ENCODE results near the gene FLOT2. TPM values are rescaled to one million over a fixed set of nuclear protein-coding genes. Genes with fewer than 3 reads are reported as not detected.

FLOT2 gene
- total and polyA plus RNA-seq, 10 of the 15 experiments (the other 5 are each of a cell fraction or from before 2014, with no cell fraction given) = 56.8 to 302 (median 149) TPM

DNA sequence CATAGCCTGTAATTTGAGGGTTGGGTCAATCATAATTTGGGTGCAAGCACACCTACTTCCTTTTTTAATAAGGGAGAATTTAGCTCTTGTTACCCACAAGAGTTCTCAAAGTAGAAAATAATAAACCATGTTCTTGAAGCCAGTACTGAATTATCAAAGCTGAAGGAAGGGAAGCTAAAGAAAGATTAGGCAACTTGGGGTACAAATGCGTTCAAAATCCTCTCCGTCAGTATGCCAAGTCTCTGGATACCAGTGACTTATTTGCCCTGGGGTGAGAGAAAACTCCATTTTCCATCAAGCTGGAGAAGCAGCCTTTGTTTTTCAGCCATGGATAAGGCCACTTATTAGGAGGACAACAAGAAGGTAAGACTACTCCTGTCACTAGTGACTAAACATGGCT lies 28.8 kb upstream of the FLOT2 start:
- Histone ChIP-seq H3K27me3 (replicated peaks in 1 of 2; ENCODE audit: control insufficient read depth in 2 of 2, insufficient read depth in 2 of 2, low read length in 1 of 2) (no peaks in the 10 kb centered on the region), H3K27ac (ENCODE audit: control insufficient read depth, insufficient read depth) (0 out of 2 replicates have a peak overlapping the region, but pooled peaks have one; percentile 32), H3K4me2 (ENCODE audit: control insufficient read depth, insufficient read depth) (0 out of 2 replicates have a peak overlapping the region, but pooled peaks have one; percentile 11), H3K4me1 (ENCODE audit: control insufficient read depth, insufficient read depth, low read length) (peaks cover 12% of the 10 kb centered on the region), H2AFZ (ENCODE audit: control insufficient read depth, low read depth, low read length) (no peak overlapping the region), H4K20me1 (ENCODE audit: control insufficient read depth, insufficient read depth) (0 out of 2 replicates have a peak, but pooled peaks cover 3% of the 10 kb centered on the region), H3K9ac (ENCODE audit: control insufficient read depth, insufficient read depth, low read length) (no peak overlapping the region), H3K36me3 (ENCODE audit: control insufficient read depth in 2 of 2, insufficient read depth in 2 of 2, low read length in 1 of 2) (peaks cover 16 to 36% of the 10 kb centered on the region in 2 experiments), H3K4me3 (no peak overlapping the region), H3K79me2 (ENCODE audit: control insufficient read depth, insufficient read depth, low read length) (peaks cover 20% of the 10 kb centered on the region), H3K9me3 (replicated peaks; ENCODE audit: control insufficient read depth, insufficient read depth, low read length) (peaks cover 8% of the 10 kb centered on the region; the same call in 2 of the 3 replicates)
- 93% methylated on average over 2 of the region's 2 CpGs for WGBS (ENCODE audit: insufficient coverage, insufficient replicate concordance, low lambda C conversion rate, missing lambda C conversion rate)
- ATAC-seq = no peak
- ChIA-PET SMC1A (ENCODE audit: uncharacterized antibody, unreplicated experiment) (interaction anchor here (1.0 to 7.3 kb wide), 10 partner anchors 8 to 199 kb away, joined by 3 to 34 read pairs (median 5); no protein-coding TSS in a partner anchor), POLR2A (interaction anchor here (0.6 to 2.6 kb wide), 5 partner anchors 9 to 206 kb away, joined by 3 to 7 read pairs (median 5); partner anchors contain the start of genes PHF12 and RPL23A), RAD21 (ENCODE audit: unreplicated experiment) (interaction anchor here (0.8 to 2.5 kb wide), 5 partner anchors 10 to 163 kb away, joined by 3 to 6 read pairs (median 4); partner anchors contain the start of gene PHF12), CTCF (interaction anchor here (0.9 to 3.3 kb wide), 9 partner anchors 10 to 199 kb away, joined by 3 to 21 read pairs (median 6); partner anchors contain the start of gene TLCD1)
- no peak for FAIRE-seq
- no TSS peak for BruUV-seq (replicated peaks)
- DNase-seq (ENCODE audit: low read depth, low spot score) = no peak
- in situ Hi-C loops (cut with MboI) = no loop called here
- intact Hi-C loops (cut with micrococcal nuclease; ENCODE audit: unreplicated experiment) = no loop called here
- TF ChIP-seq EED (IDR thresholded peaks at IDR 0.05; ENCODE audit: low read depth) = no peak
- no peak for TF ChIP-seq GABPA (IDR thresholded peaks at IDR 0.05; ENCODE audit: low read depth)
- no peak for TF ChIP-seq ELK1 (IDR thresholded peaks at IDR 0.05; ENCODE audit: low read depth, low read length)
- TF ChIP-seq IRF3 (IDR thresholded peaks at IDR 0.05) = no peak
- TF ChIP-seq CHD4 (IDR thresholded peaks at IDR 0.05) = no peak
- TF ChIP-seq DPF2 (IDR thresholded peaks at IDR 0.05) = 0 out of 2 replicates have a peak, but pooled peaks have one; percentile 9
- TF ChIP-seq BMI1 (IDR thresholded peaks at IDR 0.05; ENCODE audit: borderline replicate concordance) = no peak
- no peak for TF ChIP-seq ZNF384 (IDR thresholded peaks at IDR 0.05; ENCODE audit: borderline replicate concordance, low read depth, low read length)
- TF ChIP-seq MTA2 (IDR thresholded peaks at IDR 0.05; ENCODE audit: low read depth) = no peak; the same call in 1 of the 2 replicates
- TF ChIP-seq, protein P1, sequence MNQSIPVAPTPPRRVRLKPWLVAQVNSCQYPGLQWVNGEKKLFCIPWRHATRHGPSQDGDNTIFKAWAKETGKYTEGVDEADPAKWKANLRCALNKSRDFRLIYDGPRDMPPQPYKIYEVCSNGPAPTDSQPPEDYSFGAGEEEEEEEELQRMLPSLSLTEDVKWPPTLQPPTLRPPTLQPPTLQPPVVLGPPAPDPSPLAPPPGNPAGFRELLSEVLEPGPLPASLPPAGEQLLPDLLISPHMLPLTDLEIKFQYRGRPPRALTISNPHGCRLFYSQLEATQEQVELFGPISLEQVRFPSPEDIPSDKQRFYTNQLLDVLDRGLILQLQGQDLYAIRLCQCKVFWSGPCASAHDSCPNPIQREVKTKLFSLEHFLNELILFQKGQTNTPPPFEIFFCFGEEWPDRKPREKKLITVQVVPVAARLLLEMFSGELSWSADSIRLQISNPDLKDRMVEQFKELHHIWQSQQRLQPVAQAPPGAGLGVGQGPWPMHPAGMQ (IDR thresholded peaks at IDR 0.05; ENCODE audit: borderline replicate concordance) = no peak
- TF ChIP-seq PKNOX1 (IDR thresholded peaks at IDR 0.05) = 0 out of 2 replicates have a peak, but pooled peaks have one; percentile 1
- TF ChIP-seq RUNX3 (IDR thresholded peaks at IDR 0.05; ENCODE audit: low read length) = no peak
- no peak for TF ChIP-seq PAX8 (IDR thresholded peaks at IDR 0.05)
- no peak for TF ChIP-seq KAT2A (conservative IDR thresholded peaks at IDR 0.05; ENCODE audit: control insufficient read depth, low read depth, low read length)
- TF ChIP-seq ATF7 (IDR thresholded peaks at IDR 0.05; ENCODE audit: low read depth) = peak; percentile 5; the same call in 1 of the 2 replicates
- TF ChIP-seq, protein P2, sequence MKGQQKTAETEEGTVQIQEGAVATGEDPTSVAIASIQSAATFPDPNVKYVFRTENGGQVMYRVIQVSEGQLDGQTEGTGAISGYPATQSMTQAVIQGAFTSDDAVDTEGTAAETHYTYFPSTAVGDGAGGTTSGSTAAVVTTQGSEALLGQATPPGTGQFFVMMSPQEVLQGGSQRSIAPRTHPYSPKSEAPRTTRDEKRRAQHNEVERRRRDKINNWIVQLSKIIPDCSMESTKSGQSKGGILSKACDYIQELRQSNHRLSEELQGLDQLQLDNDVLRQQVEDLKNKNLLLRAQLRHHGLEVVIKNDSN (IDR thresholded peaks at IDR 0.05; ENCODE audit: borderline replicate concordance, extremely low read length, insufficient read depth, low read depth, low read length) = no peak
- no peak for TF ChIP-seq IRF4 (IDR thresholded peaks at IDR 0.05; ENCODE audit: low read depth, low read length)

Data from GM12878 (cell line).